ENCODE results near the gene PRDM16. TPM values are rescaled to one million over a fixed set of nuclear protein-coding genes. Genes with fewer than 3 reads are reported as not detected.

Gene PRDM16
- total and polyA plus RNA-seq, 2 experiments from 2014 or later, result 0.14 to 0.16 TPM

DNA sequence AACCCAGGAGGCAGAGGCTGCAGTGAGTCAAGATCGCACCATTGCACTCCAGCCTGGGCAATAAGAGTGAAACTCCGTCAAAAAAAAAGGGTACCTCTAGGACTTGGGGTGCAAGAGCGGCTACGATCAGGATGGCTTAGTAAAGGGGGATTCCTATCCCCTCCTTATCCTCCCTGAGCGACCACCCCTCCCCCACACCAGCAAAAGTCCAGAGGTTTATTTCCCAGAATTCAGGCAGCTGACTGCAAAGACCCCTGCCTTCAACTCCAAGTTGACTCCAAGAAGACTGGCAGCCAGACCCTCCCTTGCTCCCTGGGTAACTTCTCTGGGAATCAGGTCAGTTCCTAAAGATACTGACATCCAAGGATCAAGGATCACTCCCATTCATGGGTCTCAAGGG, 12.4 kb upstream of the PRDM16 start (continued):
- TF ChIP-seq ZNF462 (CRISPR knock-in tag; IDR thresholded peaks at IDR 0.05), result no peak
- no peak for TF ChIP-seq STAT1 (IDR thresholded peaks at IDR 0.05; ENCODE audit: unreplicated experiment)
- TF ChIP-seq NANOG (IDR thresholded peaks at IDR 0.05; ENCODE audit: borderline replicate concordance), result no peak
- TF ChIP-seq ZNF114 (CRISPR knock-in tag; IDR thresholded peaks at IDR 0.05), result no peak
- no peak for TF ChIP-seq CREB1 (CRISPR knock-in tag; IDR thresholded peaks at IDR 0.05; ENCODE audit: low read depth)
- no peak for TF ChIP-seq REST (IDR thresholded peaks at IDR 0.05; ENCODE audit: unreplicated experiment)

Measured in GM23338 (cell line).